Effector CD4-positive, alpha-beta T cell (primary cell): Measurements from ENCODE around the gene HSPB3. TPM values are rescaled to one million over a fixed set of nuclear protein-coding genes. Genes with fewer than 3 reads are reported as not detected.
"Not testable (repeated sequence)": the region's sequence is repeated elsewhere in the genome, so short reads cannot be mapped to it uniquely, and the experiment has no call there.

Source experiments
- DNase-seq: peaks from one replicate; pipeline ENCODE4 v3.0.0-alpha.2; 2020
- total RNA-seq: gene quantifications from one replicate; lab custom pipeline; 2026; lab: John Stamatoyannopoulos, UW

HSPB3 gene, protein sequence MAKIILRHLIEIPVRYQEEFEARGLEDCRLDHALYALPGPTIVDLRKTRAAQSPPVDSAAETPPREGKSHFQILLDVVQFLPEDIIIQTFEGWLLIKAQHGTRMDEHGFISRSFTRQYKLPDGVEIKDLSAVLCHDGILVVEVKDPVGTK
- not detected for total RNA-seq

GRCh38 chr5:54455413-54456157 lies at the start of gene HSPB3:
Gene HSPB3, plus strand, starts transcription at chr5:54455699. Its CDS starts 91 bp downstream, at chr5:54455790.
- DNase-seq = no peak

DNA sequence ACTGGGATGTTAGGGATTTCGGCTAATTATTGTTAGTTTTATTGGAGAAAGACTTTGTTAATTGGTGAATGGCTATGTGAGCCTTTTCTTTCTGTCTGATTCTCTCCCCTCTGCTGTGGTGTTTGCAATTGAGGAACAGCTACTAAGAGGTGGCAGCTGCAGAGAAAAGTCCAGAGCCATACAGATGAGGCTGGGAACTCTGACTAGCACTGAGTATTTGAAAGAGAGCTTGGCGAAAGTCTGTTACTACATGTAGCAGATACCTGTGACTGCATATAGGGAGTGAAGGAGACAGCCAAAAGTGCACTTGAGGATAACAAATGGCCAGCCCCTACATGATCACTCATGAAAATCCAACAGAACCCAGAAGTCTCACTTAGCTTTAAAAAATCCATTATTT lies 44.3 kb upstream of the HSPB3 start:
- DNase-seq = no peak

GRCh38 chr5:54412913-54413312 lies 42.6 kb upstream of the HSPB3 start:
- DNase-seq = no peak

DNA sequence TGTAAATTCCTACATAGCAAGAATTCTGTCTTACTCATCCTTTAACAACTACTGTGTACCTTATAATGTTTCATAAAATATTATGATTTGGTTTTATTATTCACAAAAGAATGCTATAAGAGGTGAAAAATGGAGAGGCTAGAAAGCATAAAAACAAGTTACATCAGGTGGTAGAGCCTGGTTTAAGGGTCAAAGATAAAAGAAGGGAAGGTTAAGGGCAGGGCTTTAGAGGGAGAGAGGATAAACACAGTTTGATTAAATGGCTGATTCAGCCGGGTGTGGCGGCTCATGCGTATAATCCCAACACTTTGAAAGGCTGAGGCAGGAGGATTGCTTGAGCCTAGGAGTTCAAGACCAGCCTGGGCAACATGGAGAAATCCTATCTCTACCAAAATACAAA lies 40.4 kb upstream of the HSPB3 start:
- no peak for DNase-seq

DNA sequence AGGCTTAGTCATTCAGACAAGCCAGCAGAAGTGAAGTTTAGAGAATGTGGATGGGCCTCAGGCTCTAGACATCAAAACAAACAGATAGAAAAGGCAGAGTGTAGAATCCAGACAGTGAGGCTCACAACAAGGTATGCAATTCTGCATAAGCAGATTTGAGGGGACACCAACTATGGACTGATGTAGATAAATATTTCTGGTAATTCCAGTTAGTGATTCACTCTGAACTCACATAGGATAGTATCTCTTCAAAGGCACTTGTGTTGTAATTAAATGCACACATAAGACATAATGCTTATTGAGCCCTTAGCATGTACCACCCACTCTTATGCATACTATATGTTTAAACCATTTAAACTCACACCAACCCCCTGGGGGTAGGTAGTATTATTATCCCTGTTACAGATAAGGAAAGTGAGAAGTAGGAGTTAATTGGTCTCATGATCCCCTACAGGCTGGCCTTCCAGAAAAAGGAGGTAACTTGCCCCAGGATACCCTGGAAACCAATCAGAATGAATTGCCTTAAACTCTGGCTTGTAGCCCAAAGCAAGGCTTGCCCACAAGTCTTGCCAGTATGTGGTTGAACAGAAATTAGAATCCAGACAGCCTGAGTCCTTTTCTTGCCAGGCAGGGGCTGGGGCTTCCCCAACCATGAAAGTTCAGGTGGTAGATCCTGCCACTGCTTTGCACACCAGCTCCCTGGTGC lies 39.5 kb upstream of the HSPB3 start:
- DNase-seq = no peak

DNA sequence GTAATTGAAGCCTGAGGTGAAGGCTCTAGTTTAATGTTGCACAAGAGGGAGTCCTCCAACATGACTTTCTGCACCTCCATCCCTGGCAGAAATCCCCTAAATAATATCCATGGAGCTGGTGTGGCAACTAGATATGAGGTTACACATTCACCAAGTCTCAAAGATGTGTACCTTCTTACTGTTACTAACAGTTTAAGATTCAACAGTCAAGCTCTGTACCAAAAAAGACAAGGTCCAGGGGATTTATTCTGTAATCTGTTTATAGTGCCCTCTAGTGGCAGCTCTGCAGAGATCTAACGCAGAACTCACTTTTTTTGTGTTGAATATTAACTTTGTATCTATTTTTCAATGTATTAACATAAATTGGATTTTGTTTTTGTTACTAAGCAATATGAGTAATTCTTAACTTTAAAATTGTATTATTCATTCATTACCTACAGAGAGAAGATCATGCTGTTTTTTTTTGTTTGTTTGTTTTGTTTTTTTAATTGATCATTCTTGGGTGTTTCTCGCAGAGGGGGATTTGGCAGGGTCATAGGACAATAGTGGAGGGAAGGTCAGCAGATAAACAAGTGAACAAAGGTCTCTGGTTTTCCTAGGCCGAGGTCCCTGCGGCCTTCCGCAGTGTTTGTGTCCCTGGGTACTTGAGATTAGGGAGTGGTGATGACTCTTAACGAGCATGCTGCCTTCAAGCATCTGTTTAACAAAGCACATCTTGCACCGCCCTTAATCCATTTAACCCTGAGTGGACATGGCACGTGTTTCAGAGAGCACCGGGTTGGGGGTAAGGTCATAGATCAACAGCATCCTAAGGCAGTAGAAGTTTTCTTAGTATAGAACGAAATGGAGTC lies 35.7 kb upstream of the HSPB3 start:
- peak; percentile 16 for DNase-seq

- not testable (repeated sequence) for DNase-seq
Measured at GRCh38 chr5:54420511-54420910, 35.0 kb upstream of the HSPB3 start.

DNA sequence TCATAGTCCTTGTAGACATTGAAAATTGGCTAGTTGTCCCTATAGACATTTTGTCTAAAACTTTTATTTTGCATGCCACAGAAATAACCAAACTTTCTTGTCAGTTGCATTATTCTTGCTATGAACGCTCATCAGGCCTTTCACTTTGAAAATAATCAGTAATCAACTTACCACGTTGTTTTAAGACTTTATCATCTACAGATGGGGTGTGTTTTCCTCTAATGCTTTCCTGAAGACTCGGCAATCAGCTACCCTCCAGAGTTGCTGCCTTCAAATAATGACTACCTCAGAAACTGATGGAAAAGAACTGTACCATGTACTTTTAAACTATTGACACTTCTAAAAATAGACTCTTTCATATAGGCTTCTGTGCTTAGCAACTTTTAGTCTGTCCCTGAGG lies 33.5 kb upstream of the HSPB3 start:
- DNase-seq = no peak

DNA sequence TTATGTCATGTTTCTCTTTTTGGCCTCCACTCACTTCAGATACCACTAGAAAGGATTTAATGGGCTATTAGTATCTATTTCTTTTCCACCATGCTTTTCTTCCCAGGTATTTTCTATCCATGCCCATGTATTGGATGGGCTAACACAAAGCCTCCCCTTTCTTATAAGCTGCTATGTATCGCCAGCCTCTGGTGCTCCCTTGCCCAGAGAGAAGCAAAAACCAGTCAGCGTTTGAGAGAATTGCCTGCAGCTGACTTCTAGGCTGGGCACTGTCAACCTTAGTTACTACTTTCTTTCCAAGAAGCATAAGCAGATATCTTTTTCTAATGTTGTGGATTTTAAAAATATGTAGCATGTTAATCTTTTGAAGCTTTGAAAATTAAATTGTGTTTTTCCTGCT lies 30.2 kb upstream of the HSPB3 start:
- no peak for DNase-seq

GRCh38 chr5:54426209-54426608 lies 29.3 kb upstream of the HSPB3 start:
- DNase-seq = no peak

DNA sequence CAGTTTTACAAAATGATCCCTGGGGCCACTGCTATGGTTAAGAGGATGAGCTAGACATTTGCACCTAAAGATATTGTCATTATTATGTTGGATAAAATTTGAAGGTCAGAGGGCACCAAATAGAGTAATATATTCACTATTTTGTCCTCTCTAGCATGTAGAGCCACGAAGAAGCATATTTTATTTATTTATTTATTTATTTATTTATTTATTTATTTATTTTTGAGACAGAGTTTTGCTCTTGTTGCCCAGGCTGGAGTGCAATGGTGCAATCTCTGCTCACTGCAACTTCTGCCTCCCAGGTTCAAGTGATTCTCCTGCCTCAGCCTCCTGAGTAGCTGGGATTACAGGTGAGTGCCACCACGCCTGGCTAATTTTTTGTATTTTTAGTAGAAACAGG lies 20.8 kb upstream of the HSPB3 start:
- not testable (repeated sequence) for DNase-seq

GRCh38 chr5:54438620-54439389 lies 16.7 kb upstream of the HSPB3 start:
- no peak for DNase-seq

DNA sequence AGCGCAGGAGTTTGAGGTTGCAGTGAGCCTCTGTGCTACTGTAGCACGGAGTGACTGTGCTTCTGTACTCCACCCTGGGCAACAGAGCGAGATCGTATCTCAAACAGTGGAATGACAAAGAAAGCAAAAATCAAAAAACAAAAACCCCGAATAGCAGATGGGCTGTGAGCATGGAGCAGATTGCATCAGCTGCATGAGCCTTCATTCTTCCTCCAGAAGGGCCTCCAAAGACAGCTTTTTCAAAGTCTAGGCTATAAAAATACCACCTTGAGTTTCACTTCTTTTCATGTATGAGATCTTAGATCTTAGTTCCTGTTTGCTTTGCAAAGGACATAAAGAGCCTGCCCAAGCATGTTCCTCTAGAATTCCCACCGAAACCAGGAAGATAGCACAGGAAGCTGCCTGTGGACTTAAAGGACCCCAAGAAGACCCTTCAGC lies 15.0 kb upstream of the HSPB3 start:
- no peak for DNase-seq

DNA sequence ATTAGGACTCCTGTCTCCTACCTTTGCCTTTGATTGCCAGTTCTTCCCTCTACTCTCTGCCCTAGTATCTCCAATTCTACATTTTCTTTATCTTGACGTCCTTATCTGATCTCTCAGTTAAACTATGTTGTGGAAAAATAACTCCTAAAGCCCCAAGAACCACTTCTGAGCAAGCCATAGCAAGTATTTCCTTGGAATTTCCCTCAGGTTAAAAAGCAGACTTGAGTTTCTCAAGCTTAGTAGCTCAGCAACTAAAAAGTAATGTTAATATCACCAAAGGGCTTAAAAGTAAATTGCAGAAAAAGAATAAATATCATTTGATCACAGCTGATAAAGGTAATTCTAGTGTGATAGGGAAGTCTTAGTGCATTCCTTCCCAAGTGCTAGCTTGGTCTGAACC lies 13.2 kb upstream of the HSPB3 start:
- DNase-seq = no peak

- DNase-seq = no peak
Measured at GRCh38 chr5:54443270-54443669, 12.2 kb upstream of the HSPB3 start.

- DNase-seq = no peak
Measured at GRCh38 chr5:54445691-54446378, 9.7 kb upstream of the HSPB3 start.

DNA sequence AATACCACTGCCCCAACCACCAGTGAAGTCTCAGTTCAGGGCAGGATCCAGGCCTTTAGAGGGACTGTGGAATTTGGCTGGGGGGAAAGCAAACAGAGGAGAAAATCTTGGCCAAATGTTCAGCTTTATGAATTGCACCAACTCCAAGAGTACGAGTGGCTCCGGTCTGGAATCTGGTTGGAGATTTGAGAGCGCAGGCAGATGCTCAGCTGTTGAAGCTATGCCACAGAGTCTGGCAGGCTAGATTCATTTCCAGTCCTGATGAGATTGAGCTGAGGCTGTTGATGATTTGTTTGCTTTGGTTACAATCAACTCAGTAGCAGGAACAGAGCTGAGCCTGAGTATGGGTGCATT lies 9.1 kb upstream of the HSPB3 start:
- DNase-seq = no peak

DNA sequence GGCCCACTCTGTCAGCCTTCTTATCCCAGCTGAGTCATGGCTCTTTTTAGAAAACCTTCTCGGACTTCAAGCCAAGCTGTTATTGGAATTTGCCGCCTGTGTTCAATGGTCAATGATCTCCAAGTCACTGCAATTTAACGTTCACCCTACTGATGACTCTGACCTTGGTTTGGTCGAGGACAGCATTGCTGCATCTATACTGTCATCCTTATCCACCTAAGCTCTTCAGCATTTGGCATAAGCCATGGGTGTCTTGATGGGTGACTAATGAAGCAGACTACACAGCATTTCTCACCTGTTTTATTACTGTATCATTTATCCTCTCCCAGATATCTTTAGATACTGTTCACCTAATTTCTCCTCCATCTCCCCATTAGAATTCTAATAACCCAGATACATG lies 5.6 kb upstream of the HSPB3 start:
- DNase-seq = no peak

DNA sequence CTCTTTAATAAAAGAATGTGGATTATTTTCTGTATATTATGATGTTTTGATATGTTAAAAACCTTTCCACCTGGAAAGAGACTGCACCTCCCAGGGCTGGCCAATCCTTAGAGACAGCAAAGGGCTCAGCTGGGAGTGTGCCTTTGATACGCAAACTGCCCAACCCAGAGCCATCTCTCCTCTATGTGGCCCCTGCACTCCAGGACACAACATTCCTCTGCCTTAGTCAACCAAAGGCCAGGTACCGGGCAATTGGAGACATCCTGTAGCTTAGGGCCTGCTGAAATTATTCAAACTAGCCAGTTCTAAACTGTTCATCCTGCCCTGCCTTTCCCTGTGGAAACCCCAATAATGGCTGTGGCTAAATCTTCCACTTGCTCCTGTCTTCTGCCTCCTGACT lies 5.0 kb upstream of the HSPB3 start:
- no peak for DNase-seq

DNA sequence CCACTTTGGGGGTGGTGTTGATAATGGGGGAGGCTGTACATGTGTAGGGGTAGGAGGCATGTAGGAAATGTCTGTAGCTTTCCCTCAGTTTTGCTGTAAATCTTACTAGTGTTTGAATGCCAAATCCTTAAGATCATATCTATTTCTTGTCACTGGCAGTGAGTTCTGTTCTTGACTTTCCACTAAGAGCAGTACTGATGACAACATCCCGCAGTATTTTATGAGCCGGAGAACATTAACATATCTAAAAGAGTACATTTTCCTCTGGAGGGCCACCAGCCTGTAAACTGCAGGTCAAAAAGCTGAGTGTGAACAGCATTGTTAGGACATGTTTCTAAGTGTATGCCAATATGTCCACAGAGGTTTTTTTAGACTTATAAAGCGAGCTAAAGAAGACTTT lies 2.5 kb upstream of the HSPB3 start:
- DNase-seq = no peak

DNA sequence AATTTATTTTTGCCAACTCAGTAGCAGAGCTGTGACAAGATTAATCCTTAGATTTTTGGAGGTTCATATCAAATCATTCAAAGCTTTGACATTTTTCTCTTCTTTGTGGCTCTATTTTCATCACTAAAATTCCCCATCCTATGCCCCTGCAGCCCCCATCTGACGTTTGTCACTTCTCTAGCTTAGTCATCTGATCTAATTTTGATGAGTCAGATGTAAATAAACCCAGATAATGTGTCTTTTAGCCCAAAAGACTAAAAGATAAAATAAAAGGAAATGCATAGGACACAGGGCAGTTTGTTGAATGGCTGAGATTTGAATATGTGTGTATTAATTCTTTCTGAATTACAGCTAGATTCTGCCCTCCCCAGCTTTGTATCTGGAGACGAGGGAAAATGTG lies 897 bp upstream of the HSPB3 start:
- no peak for DNase-seq
